Panc1 (cell line): ENCODE measurements around the gene AARS2.

ENCODE experiments used
- POLR2AphosphoS5 ChIP-seq: IDR thresholded peaks from 2 replicates; pipeline ENCODE4 v1.6.1; 2012; ENCODE audit warnings: mild to moderate bottlenecking, low read depth, low read length, moderate library complexity
- TF ChIP-seq, protein P1 (sequence below): fragments of 450-650 bp; IDR thresholded peaks from 2 replicates; pipeline ENCODE4 v1.5.1; 2017; ENCODE audit warnings: mild to moderate bottlenecking
- TF ChIP-seq, protein P2 (sequence below), 2 experiments: IDR thresholded peaks; 2 replicates each; pipeline ENCODE4 v1.6.1; 2011 to 2012; ENCODE audit warnings: low read depth in 2 of 2, control low read depth in 1 of 2, low read length in 1 of 2, mild to moderate bottlenecking in 1 of 2, moderate library complexity in 1 of 2; ENCODE audit not compliant: insufficient read depth in 1 of 2

- TF ChIP-seq, protein P1, sequence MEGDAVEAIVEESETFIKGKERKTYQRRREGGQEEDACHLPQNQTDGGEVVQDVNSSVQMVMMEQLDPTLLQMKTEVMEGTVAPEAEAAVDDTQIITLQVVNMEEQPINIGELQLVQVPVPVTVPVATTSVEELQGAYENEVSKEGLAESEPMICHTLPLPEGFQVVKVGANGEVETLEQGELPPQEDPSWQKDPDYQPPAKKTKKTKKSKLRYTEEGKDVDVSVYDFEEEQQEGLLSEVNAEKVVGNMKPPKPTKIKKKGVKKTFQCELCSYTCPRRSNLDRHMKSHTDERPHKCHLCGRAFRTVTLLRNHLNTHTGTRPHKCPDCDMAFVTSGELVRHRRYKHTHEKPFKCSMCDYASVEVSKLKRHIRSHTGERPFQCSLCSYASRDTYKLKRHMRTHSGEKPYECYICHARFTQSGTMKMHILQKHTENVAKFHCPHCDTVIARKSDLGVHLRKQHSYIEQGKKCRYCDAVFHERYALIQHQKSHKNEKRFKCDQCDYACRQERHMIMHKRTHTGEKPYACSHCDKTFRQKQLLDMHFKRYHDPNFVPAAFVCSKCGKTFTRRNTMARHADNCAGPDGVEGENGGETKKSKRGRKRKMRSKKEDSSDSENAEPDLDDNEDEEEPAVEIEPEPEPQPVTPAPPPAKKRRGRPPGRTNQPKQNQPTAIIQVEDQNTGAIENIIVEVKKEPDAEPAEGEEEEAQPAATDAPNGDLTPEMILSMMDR: no peak
- no peak for TF ChIP-seq POLR2AphosphoS5
- TF ChIP-seq, protein P2, sequence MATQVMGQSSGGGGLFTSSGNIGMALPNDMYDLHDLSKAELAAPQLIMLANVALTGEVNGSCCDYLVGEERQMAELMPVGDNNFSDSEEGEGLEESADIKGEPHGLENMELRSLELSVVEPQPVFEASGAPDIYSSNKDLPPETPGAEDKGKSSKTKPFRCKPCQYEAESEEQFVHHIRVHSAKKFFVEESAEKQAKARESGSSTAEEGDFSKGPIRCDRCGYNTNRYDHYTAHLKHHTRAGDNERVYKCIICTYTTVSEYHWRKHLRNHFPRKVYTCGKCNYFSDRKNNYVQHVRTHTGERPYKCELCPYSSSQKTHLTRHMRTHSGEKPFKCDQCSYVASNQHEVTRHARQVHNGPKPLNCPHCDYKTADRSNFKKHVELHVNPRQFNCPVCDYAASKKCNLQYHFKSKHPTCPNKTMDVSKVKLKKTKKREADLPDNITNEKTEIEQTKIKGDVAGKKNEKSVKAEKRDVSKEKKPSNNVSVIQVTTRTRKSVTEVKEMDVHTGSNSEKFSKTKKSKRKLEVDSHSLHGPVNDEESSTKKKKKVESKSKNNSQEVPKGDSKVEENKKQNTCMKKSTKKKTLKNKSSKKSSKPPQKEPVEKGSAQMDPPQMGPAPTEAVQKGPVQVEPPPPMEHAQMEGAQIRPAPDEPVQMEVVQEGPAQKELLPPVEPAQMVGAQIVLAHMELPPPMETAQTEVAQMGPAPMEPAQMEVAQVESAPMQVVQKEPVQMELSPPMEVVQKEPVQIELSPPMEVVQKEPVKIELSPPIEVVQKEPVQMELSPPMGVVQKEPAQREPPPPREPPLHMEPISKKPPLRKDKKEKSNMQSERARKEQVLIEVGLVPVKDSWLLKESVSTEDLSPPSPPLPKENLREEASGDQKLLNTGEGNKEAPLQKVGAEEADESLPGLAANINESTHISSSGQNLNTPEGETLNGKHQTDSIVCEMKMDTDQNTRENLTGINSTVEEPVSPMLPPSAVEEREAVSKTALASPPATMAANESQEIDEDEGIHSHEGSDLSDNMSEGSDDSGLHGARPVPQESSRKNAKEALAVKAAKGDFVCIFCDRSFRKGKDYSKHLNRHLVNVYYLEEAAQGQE (IDR thresholded peaks at IDR 0.05; ENCODE audit: insufficient read depth in 1 of 2, low read depth in 2 of 2, low read length in 1 of 2): no peak
These were observed 41.2 kb downstream of the AARS2 start for GRCh38 chr6:44271914-44272313.
